Measurements from ENCODE around the gene PDE4D. TPM values are rescaled to one million over a fixed set of nuclear protein-coding genes. Genes with fewer than 3 reads are reported as not detected.

Gene PDE4D
- total and polyA plus RNA-seq, 3 donors from 2014 or later, result 7.8 to 13.9 (median 8.7) TPM

- Histone ChIP-seq H3K9me3 (no peaks in the 10 kb centered on the region), H3K27me3 (no peaks in the 10 kb centered on the region), H3K4me1 (no peaks in the 10 kb centered on the region), H3K4me3 (no peak overlapping the region), H3K27ac (no peak overlapping the region), H3K36me3 (ENCODE audit: low read depth, missing control alignments) (no peaks in the 10 kb centered on the region)
- intact Hi-C loops (cut with DNase I; ENCODE audit: low total_unique reads), result no loop called here
- WGBS, 2 donors, result 92% methylated on average over 9 of the region's 9 CpGs
- DNase-seq, result no peak
- no peak for TF ChIP-seq POLR2A (IDR thresholded peaks at IDR 0.05)
- TF ChIP-seq, protein P1, sequence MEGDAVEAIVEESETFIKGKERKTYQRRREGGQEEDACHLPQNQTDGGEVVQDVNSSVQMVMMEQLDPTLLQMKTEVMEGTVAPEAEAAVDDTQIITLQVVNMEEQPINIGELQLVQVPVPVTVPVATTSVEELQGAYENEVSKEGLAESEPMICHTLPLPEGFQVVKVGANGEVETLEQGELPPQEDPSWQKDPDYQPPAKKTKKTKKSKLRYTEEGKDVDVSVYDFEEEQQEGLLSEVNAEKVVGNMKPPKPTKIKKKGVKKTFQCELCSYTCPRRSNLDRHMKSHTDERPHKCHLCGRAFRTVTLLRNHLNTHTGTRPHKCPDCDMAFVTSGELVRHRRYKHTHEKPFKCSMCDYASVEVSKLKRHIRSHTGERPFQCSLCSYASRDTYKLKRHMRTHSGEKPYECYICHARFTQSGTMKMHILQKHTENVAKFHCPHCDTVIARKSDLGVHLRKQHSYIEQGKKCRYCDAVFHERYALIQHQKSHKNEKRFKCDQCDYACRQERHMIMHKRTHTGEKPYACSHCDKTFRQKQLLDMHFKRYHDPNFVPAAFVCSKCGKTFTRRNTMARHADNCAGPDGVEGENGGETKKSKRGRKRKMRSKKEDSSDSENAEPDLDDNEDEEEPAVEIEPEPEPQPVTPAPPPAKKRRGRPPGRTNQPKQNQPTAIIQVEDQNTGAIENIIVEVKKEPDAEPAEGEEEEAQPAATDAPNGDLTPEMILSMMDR (IDR thresholded peaks at IDR 0.05), result no peak
Measured at GRCh38 chr5:59617186-59617771, 276.2 kb downstream of the PDE4D start.

DNA sequence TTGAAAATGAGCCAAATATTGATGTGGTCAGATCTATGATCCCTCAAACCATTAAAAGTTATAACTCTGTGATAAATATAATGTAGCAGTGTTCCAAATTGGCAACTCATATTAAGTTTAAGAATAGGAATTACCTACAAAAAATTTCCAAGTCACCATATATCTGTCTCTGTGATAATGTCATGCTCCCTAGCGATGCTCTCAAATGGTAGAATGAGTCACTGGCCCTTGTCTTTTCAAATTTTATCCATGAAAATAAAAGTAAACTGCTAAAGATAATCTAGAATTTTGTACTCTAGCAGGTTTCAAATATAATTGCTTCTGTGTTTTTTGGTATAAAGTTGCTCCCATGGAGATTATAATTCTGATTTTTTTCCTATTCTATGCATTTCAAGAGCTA, 277.1 kb downstream of the PDE4D start:
- Histone ChIP-seq H3K4me3 (no peak overlapping the region), H3K27ac (no peak overlapping the region), H3K9me3 (no peaks in the 10 kb centered on the region), H3K4me1 (no peaks in the 10 kb centered on the region), H3K36me3 (ENCODE audit: low read depth, missing control alignments) (no peaks in the 10 kb centered on the region), H3K27me3 (no peaks in the 10 kb centered on the region)
- 93 to 94% methylated on average over 1 of the region's 1 CpG for WGBS, 2 donors
- no peak for DNase-seq
- intact Hi-C loops (cut with DNase I; ENCODE audit: low total_unique reads), result no loop called here
- TF ChIP-seq POLR2A (IDR thresholded peaks at IDR 0.05), result no peak
- TF ChIP-seq, protein P1 (IDR thresholded peaks at IDR 0.05), result no peak

DNA sequence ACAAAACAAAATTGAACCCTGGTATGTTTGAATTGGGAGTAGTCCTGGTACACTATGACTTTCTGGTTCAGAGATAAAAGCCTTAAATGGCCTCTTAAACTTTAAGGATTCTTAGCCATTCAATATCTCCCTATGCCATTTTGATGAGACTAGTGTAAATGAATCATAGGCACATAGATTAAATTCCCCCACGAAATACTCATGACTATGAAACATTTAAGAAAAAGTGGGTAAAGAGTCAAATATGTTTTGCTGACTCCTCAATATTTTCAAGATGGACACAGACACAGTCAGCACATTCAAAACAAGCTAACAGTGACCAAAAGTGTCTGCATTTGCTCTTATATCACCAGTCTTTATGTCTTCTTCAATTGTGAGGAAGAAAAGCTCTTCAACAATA, 278.3 kb downstream of the PDE4D start:
- WGBS, 2 donors, result 85 to 88% methylated on average over 1 of the region's 1 CpG
- TF ChIP-seq, protein P1 (IDR thresholded peaks at IDR 0.05), result no peak
- no peak for TF ChIP-seq POLR2A (IDR thresholded peaks at IDR 0.05)
- Histone ChIP-seq H3K4me1 (no peaks in the 10 kb centered on the region), H3K36me3 (ENCODE audit: low read depth, missing control alignments) (no peaks in the 10 kb centered on the region), H3K4me3 (no peak overlapping the region), H3K27ac (no peak overlapping the region), H3K9me3 (no peaks in the 10 kb centered on the region), H3K27me3 (no peaks in the 10 kb centered on the region)
- no peak for DNase-seq
- intact Hi-C loops (cut with DNase I; ENCODE audit: low total_unique reads), result no loop called here

DNA sequence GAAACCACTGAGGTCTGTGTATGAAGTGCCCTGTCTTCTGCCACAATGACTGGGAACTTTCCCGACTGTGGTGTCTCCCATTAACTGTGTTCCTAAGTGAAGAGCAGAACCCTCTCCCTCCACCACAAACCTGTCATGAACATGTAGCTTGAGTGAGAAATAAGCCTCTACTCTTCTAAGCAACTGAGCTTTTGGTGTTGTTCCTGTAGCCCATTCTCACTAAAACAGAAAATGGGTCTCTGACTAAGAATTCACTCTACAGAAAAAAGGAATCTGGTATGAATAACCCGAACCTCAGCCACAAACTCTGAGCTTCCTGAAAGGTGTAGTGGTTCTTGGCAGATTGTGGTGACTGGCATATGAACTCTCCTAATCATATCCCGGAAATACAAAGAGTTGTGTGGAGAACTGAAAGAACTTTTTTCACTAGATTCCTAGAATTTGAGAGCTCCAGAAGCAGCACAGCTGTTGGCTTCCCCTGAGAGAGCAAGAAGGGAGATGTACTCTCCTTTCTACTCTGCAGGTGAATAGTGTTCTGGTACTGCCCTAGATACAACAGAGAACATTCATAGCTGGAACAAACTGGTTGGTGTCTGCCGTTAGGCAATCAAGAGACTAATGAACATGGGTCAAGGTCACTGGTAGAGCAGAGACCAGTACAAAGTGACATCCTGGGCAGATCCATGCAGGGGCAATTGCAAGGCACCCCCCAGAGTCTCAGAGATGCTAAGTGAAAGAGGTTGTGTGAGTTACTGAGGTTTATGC, 283.8 kb downstream of the PDE4D start:
- TF ChIP-seq POLR2A (IDR thresholded peaks at IDR 0.05), result no peak
- TF ChIP-seq, protein P1 (IDR thresholded peaks at IDR 0.05), result no peak
- WGBS, 2 donors, result 62 to 87% methylated on average over 4 of the region's 4 CpGs
- intact Hi-C loops (cut with DNase I; ENCODE audit: low total_unique reads), result no loop called here
- no peaks in the 10 kb centered on the region for H3K36me3 ChIP-seq (ENCODE audit: low read depth, missing control alignments)
- H3K27me3 ChIP-seq, result no peaks in the 10 kb centered on the region
- no peaks in the 10 kb centered on the region for H3K4me1 ChIP-seq
- no peak for DNase-seq
- no peak overlapping the region for H3K4me3 ChIP-seq
- H3K27ac ChIP-seq, result no peak overlapping the region
- no peaks in the 10 kb centered on the region for H3K9me3 ChIP-seq
